Measurements from ENCODE around the gene GAGE12F. TPM values are rescaled to one million over a fixed set of nuclear protein-coding genes. Genes with fewer than 3 reads are reported as not detected.

The GAGE12F gene
- total and polyA plus RNA-seq, 10 of the 15 experiments (the other 5 are each of a cell fraction or from before 2014, with no cell fraction given) = 0.72 TPM; not detected in 9

GRCh38 chrX:49610718-49611310 lies 50.2 kb downstream of the GAGE12F start (continued):
- no peak for TF ChIP-seq IKZF1 (conservative IDR thresholded peaks at IDR 0.05)

Small RNA genes lying within 50 kb of the gene (small RNA-seq; reads per million reads assigned to genes)
- gene GAGE12B = not detected

Other genes starting within 250 kb of the GAGE12F start
Only the 7 nearest of the 10 such genes appear.
- not detected in 2 replicates for gene GAGE12C, start 28.7 kb upstream of the GAGE12F start, total RNA-seq (2014; rRNA removed)
- gene GAGE12C, start 28.7 kb upstream of the GAGE12F start, total RNA-seq (2014; rRNA removed; fragmentation: Illumina TruSeq; extraction: Trizol) = not detected in 2 replicates
- gene GAGE12C, start 28.7 kb upstream of the GAGE12F start, total RNA-seq (2021) = not detected in 2 replicates
- gene GAGE12C, start 28.7 kb upstream of the GAGE12F start, polyA plus RNA-seq (2011; rRNA removed) = not detected in 2 replicates
- not detected in 2 replicates for gene GAGE12C, start 28.7 kb upstream of the GAGE12F start, polyA plus RNA-seq (2014; fragmentation: Illumina TruSeq; extraction: Trizol)
- gene GAGE12C, start 28.7 kb upstream of the GAGE12F start, polyA plus RNA-seq (2014; fragmentation: Nextera tagmentation; extraction: Ambion mirVana) = not detected
- gene GAGE12C, start 28.7 kb upstream of the GAGE12F start, polyA plus RNA-seq (2014; rRNA removed) = not detected in 2 replicates
- not detected for gene GAGE12C, start 28.7 kb upstream of the GAGE12F start, polyA plus RNA-seq (2016; fragmentation: Nextera tagmentation; extraction: Ambion mirVana)
- gene GAGE12D, start 19.1 kb upstream of the GAGE12F start, total RNA-seq (2014; rRNA removed) = not detected in 2 replicates
- not detected in 2 replicates for gene GAGE12D, start 19.1 kb upstream of the GAGE12F start, total RNA-seq (2014; rRNA removed; fragmentation: Illumina TruSeq; extraction: Trizol)
- not detected in 2 replicates for gene GAGE12D, start 19.1 kb upstream of the GAGE12F start, total RNA-seq (2021)
- gene GAGE12D, start 19.1 kb upstream of the GAGE12F start, polyA plus RNA-seq (2011; rRNA removed) = not detected in 2 replicates
- gene GAGE12D, start 19.1 kb upstream of the GAGE12F start, polyA plus RNA-seq (2014; fragmentation: Illumina TruSeq; extraction: Trizol) = not detected in 2 replicates
- not detected for gene GAGE12D, start 19.1 kb upstream of the GAGE12F start, polyA plus RNA-seq (2014; fragmentation: Nextera tagmentation; extraction: Ambion mirVana)
- not detected in 2 replicates for gene GAGE12D, start 19.1 kb upstream of the GAGE12F start, polyA plus RNA-seq (2014; rRNA removed)
- not detected for gene GAGE12D, start 19.1 kb upstream of the GAGE12F start, polyA plus RNA-seq (2016; fragmentation: Nextera tagmentation; extraction: Ambion mirVana)
- not detected in 2 replicates for gene GAGE12E, start 9.6 kb upstream of the GAGE12F start, total RNA-seq (2014; rRNA removed)
- not detected in 2 replicates for gene GAGE12E, start 9.6 kb upstream of the GAGE12F start, total RNA-seq (2014; rRNA removed; fragmentation: Illumina TruSeq; extraction: Trizol)
- gene GAGE12E, start 9.6 kb upstream of the GAGE12F start, total RNA-seq (2021) = not detected in 2 replicates
- not detected in 2 replicates for gene GAGE12E, start 9.6 kb upstream of the GAGE12F start, polyA plus RNA-seq (2011; rRNA removed)
- gene GAGE12E, start 9.6 kb upstream of the GAGE12F start, polyA plus RNA-seq (2014; fragmentation: Illumina TruSeq; extraction: Trizol) = not detected in 2 replicates
- not detected for gene GAGE12E, start 9.6 kb upstream of the GAGE12F start, polyA plus RNA-seq (2014; fragmentation: Nextera tagmentation; extraction: Ambion mirVana)
- gene GAGE12E, start 9.6 kb upstream of the GAGE12F start, polyA plus RNA-seq (2014; rRNA removed) = not detected in 2 replicates
- gene GAGE12E, start 9.6 kb upstream of the GAGE12F start, polyA plus RNA-seq (2016; fragmentation: Nextera tagmentation; extraction: Ambion mirVana) = not detected
- not detected in 2 replicates for gene GAGE12G, start 9.6 kb downstream of the GAGE12F start, total RNA-seq (2014; rRNA removed)
- gene GAGE12G, start 9.6 kb downstream of the GAGE12F start, total RNA-seq (2014; rRNA removed; fragmentation: Illumina TruSeq; extraction: Trizol) = not detected in 2 replicates
- not detected in 2 replicates for gene GAGE12G, start 9.6 kb downstream of the GAGE12F start, total RNA-seq (2021)
- gene GAGE12G, start 9.6 kb downstream of the GAGE12F start, polyA plus RNA-seq (2011; rRNA removed) = not detected in 2 replicates
- gene GAGE12G, start 9.6 kb downstream of the GAGE12F start, polyA plus RNA-seq (2014; fragmentation: Illumina TruSeq; extraction: Trizol) = not detected in 2 replicates
- gene GAGE12G, start 9.6 kb downstream of the GAGE12F start, polyA plus RNA-seq (2014; fragmentation: Nextera tagmentation; extraction: Ambion mirVana) = not detected
- not detected in 2 replicates for gene GAGE12G, start 9.6 kb downstream of the GAGE12F start, polyA plus RNA-seq (2014; rRNA removed)
- not detected for gene GAGE12G, start 9.6 kb downstream of the GAGE12F start, polyA plus RNA-seq (2016; fragmentation: Nextera tagmentation; extraction: Ambion mirVana)
- gene GAGE12H, start 19.1 kb downstream of the GAGE12F start, total RNA-seq (2014; rRNA removed) = not detected in 2 replicates
- not detected in 2 replicates for gene GAGE12H, start 19.1 kb downstream of the GAGE12F start, total RNA-seq (2014; rRNA removed; fragmentation: Illumina TruSeq; extraction: Trizol)
- not detected in 2 replicates for gene GAGE12H, start 19.1 kb downstream of the GAGE12F start, total RNA-seq (2021)
- not detected in 2 replicates for gene GAGE12H, start 19.1 kb downstream of the GAGE12F start, polyA plus RNA-seq (2011; rRNA removed)
- not detected in 2 replicates for gene GAGE12H, start 19.1 kb downstream of the GAGE12F start, polyA plus RNA-seq (2014; fragmentation: Illumina TruSeq; extraction: Trizol)
- gene GAGE12H, start 19.1 kb downstream of the GAGE12F start, polyA plus RNA-seq (2014; fragmentation: Nextera tagmentation; extraction: Ambion mirVana) = not detected
- not detected in 2 replicates for gene GAGE12H, start 19.1 kb downstream of the GAGE12F start, polyA plus RNA-seq (2014; rRNA removed)
- not detected for gene GAGE12H, start 19.1 kb downstream of the GAGE12F start, polyA plus RNA-seq (2016; fragmentation: Nextera tagmentation; extraction: Ambion mirVana)
- gene GAGE2A, start 28.7 kb downstream of the GAGE12F start, total RNA-seq (2014; rRNA removed) = not detected in 2 replicates
- gene GAGE2A, start 28.7 kb downstream of the GAGE12F start, total RNA-seq (2014; rRNA removed; fragmentation: Illumina TruSeq; extraction: Trizol) = not detected in 2 replicates
- gene GAGE2A, start 28.7 kb downstream of the GAGE12F start, total RNA-seq (2021) = 0.45 and 0.56 TPM in 2 replicates
- not detected in 2 replicates for gene GAGE2A, start 28.7 kb downstream of the GAGE12F start, polyA plus RNA-seq (2011; rRNA removed)
- not detected in 2 replicates for gene GAGE2A, start 28.7 kb downstream of the GAGE12F start, polyA plus RNA-seq (2014; fragmentation: Illumina TruSeq; extraction: Trizol)
- not detected for gene GAGE2A, start 28.7 kb downstream of the GAGE12F start, polyA plus RNA-seq (2014; fragmentation: Nextera tagmentation; extraction: Ambion mirVana)
- gene GAGE2A, start 28.7 kb downstream of the GAGE12F start, polyA plus RNA-seq (2014; rRNA removed) = not detected in 2 replicates
- not detected for gene GAGE2A, start 28.7 kb downstream of the GAGE12F start, polyA plus RNA-seq (2016; fragmentation: Nextera tagmentation; extraction: Ambion mirVana)
- gene GAGE1, start 38.2 kb downstream of the GAGE12F start, total RNA-seq (2014; rRNA removed) = not detected in 2 replicates
- gene GAGE1, start 38.2 kb downstream of the GAGE12F start, total RNA-seq (2014; rRNA removed; fragmentation: Illumina TruSeq; extraction: Trizol) = not detected in 2 replicates
- not detected in 2 replicates for gene GAGE1, start 38.2 kb downstream of the GAGE12F start, total RNA-seq (2021)
- 0.19 TPM in 1 of 2 replicates, not detected in the other for gene GAGE1, start 38.2 kb downstream of the GAGE12F start, polyA plus RNA-seq (2011; rRNA removed)
- not detected in 2 replicates for gene GAGE1, start 38.2 kb downstream of the GAGE12F start, polyA plus RNA-seq (2014; fragmentation: Illumina TruSeq; extraction: Trizol)
- gene GAGE1, start 38.2 kb downstream of the GAGE12F start, polyA plus RNA-seq (2014; fragmentation: Nextera tagmentation; extraction: Ambion mirVana) = under 1 TPM in 1 of 2 experiments, not detected in 1; 0.16 TPM
- gene GAGE1, start 38.2 kb downstream of the GAGE12F start, polyA plus RNA-seq (2014; rRNA removed) = not detected in 2 replicates
- gene GAGE1, start 38.2 kb downstream of the GAGE12F start, polyA plus RNA-seq (2016; fragmentation: Nextera tagmentation; extraction: Ambion mirVana) = under 1 TPM in 1 of 2 experiments, not detected in 1; 0.05 TPM